Left lung (tissue), 10 donors: ENCODE data around the gene SDCCAG8. TPM values are rescaled to one million over a fixed set of nuclear protein-coding genes. Genes with fewer than 3 reads are reported as not detected.
A peak's percentile ranks its signal among the peaks of the same experiment; 100 is the strongest.

Source experiments
- ATAC-seq: fragments of 200-7000 bp; cut with Tn5 transposase; one replicate; pipeline ENCODE4 v1.9.1; 2020; ENCODE audit warnings: moderate library complexity
- DNase-seq, 4 donors: peaks; one replicate each; pipeline ENCODE4 v3.0.0-alpha.2; 2013 to 2020
- H3K27ac ChIP-seq, 2 donors: fragments of 200-600 bp; sonication (generic) in 1 of 2; one replicate each; pipeline versions ENCODE4 v1.5.0 to v1.8.0; 2020 to 2021
- H3K27me3 ChIP-seq, 2 donors: fragments of 200-600 bp; sonication (generic) in 1 of 2; one replicate each; pipeline versions ENCODE4 v1.5.0 to v1.8.0; 2020 to 2021
- H3K36me3 ChIP-seq, 2 donors: fragments of 200-600 bp; sonication (generic) in 1 of 2; one replicate each; pipeline versions ENCODE4 v1.5.0 to v1.8.0; 2020 to 2021
- H3K4me1 ChIP-seq, 2 donors: fragments of 200-600 bp; one replicate each; pipeline ENCODE4 v1.8.0; 2021
- H3K4me3 ChIP-seq, 2 donors: fragments of 200-600 bp; sonication (generic) in 1 of 2; one replicate each; pipeline versions ENCODE4 v1.5.0 to v1.8.0; 2020 to 2021; ENCODE audit warnings: mild to moderate bottlenecking in 1 of 2
- H3K9me3 ChIP-seq, 2 donors: fragments of 200-600 bp; sonication (generic) in 1 of 2; one replicate each; pipeline versions ENCODE4 v1.5.0 to v1.8.0; 2020 to 2021
- CTCF ChIP-seq, 2 donors: fragments of 200-600 bp; sonication (generic) in 1 of 2; IDR thresholded peaks; one replicate each; pipeline versions ENCODE4 v1.5.0 to v1.8.0; 2021; ENCODE audit warnings: antibody characterized with exemption in 2 of 2
- intact Hi-C, 2 donors: fragments of 100-400 bp; cut with DNase I; formaldehyde crosslinking; loops; one replicate each; pipeline versions ENCODE4 v1.11.2 to v1.14.2; 2022
- polyA plus RNA-seq, 6 donors: library from polyadenylated mRNA; unstranded; fragments of 120-200 nt; gene quantifications; one replicate each; pipeline ENCODE4 v1.2.1, GENCODE V29; 2013; ENCODE audit not compliant: insufficient read length in 6 of 6
- total RNA-seq, 2 donors: library from RNA; stranded (reverse); fragmentation: NEBNext Ultra II Directional; extraction: Animal tissue kit (Norgen Biotek cat#: 25700); gene quantifications; one replicate each; pipeline ENCODE4 v1.2.1, GENCODE V29; 2021
- donor health status: DM: no; HTN: yes; CAD: no.
- donor health status: DM: no; HTN: no; CAD: no.

Gene SDCCAG8
- total and polyA plus RNA-seq, 8 donors = 36.6 to 83.7 (median 44.6) TPM

- DNase-seq (no peak), ATAC-seq (no peak)
- peaks cover 0 to 17% of the 10 kb centered on the region in 2 donors for H3K36me3 ChIP-seq
- intact Hi-C loops = no loop called here
- no peak overlapping the region for H3K27ac ChIP-seq
- H3K4me1 ChIP-seq = no peaks in the 10 kb centered on the region
- H3K9me3 ChIP-seq = no peaks in the 10 kb centered on the region
- H3K4me3 ChIP-seq = peak overlapping the region in 1 of 2 donors; percentile 13
- H3K27me3 ChIP-seq = no peaks in the 10 kb centered on the region
- TF ChIP-seq CTCF (IDR thresholded peaks at IDR 0.05) = no peak
These were observed 232.8 kb downstream of the SDCCAG8 start for GRCh38 chr1:243488459-243489157.

GRCh38 chr1:243489158-243489527, 233.3 kb downstream of the SDCCAG8 start:
- intact Hi-C loops = no loop called here
- no peak overlapping the region for H3K27ac ChIP-seq
- H3K4me1 ChIP-seq = no peaks in the 10 kb centered on the region
- no peak for DNase-seq
- H3K27me3 ChIP-seq = no peaks in the 10 kb centered on the region
- H3K36me3 ChIP-seq = peaks cover 0 to 17% of the 10 kb centered on the region in 2 donors
- no peak for TF ChIP-seq CTCF (IDR thresholded peaks at IDR 0.05)
- no peak overlapping the region for H3K4me3 ChIP-seq
- ATAC-seq = no peak
- no peaks in the 10 kb centered on the region for H3K9me3 ChIP-seq

GRCh38 chr1:243489681-243490546, 234.1 kb downstream of the SDCCAG8 start:
- no peak for DNase-seq
- Histone ChIP-seq H3K4me3 (no peak overlapping the region), H3K27me3 (no peaks in the 10 kb centered on the region), H3K4me1 (peaks cover 0 to 1% of the 10 kb centered on the region in 2 donors), H3K9me3 (no peaks in the 10 kb centered on the region), H3K36me3 (peaks cover 0 to 17% of the 10 kb centered on the region in 2 donors), H3K27ac (no peak overlapping the region)
- no peak for TF ChIP-seq CTCF (IDR thresholded peaks at IDR 0.05)
- intact Hi-C loops = no loop called here
- no peak for ATAC-seq

GRCh38 chr1:243490748-243491686, 235.2 kb downstream of the SDCCAG8 start:
- no peak for DNase-seq
- Histone ChIP-seq H3K36me3 (peaks cover 0 to 17% of the 10 kb centered on the region in 2 donors), H3K4me1 (peaks cover 0 to 12% of the 10 kb centered on the region in 2 donors), H3K27ac (no peak overlapping the region), H3K4me3 (no peak overlapping the region), H3K9me3 (no peaks in the 10 kb centered on the region), H3K27me3 (no peaks in the 10 kb centered on the region)
- peak; percentile 24 for ATAC-seq
- no peak for TF ChIP-seq CTCF (IDR thresholded peaks at IDR 0.05)
- intact Hi-C loops = no loop called here
